Measurements from ENCODE around the gene UHRF2. TPM values are rescaled to one million over a fixed set of nuclear protein-coding genes. Genes with fewer than 3 reads are reported as not detected.

The UHRF2 gene
- total and polyA plus RNA-seq, 8 donors, result 12.8 to 30.0 (median 17.5) TPM

- no peak for TF ChIP-seq CTCF (IDR thresholded peaks at IDR 0.05)
These were observed 13.1 kb downstream of the UHRF2 start for GRCh38 chr9:6426117-6426516.

DNA sequence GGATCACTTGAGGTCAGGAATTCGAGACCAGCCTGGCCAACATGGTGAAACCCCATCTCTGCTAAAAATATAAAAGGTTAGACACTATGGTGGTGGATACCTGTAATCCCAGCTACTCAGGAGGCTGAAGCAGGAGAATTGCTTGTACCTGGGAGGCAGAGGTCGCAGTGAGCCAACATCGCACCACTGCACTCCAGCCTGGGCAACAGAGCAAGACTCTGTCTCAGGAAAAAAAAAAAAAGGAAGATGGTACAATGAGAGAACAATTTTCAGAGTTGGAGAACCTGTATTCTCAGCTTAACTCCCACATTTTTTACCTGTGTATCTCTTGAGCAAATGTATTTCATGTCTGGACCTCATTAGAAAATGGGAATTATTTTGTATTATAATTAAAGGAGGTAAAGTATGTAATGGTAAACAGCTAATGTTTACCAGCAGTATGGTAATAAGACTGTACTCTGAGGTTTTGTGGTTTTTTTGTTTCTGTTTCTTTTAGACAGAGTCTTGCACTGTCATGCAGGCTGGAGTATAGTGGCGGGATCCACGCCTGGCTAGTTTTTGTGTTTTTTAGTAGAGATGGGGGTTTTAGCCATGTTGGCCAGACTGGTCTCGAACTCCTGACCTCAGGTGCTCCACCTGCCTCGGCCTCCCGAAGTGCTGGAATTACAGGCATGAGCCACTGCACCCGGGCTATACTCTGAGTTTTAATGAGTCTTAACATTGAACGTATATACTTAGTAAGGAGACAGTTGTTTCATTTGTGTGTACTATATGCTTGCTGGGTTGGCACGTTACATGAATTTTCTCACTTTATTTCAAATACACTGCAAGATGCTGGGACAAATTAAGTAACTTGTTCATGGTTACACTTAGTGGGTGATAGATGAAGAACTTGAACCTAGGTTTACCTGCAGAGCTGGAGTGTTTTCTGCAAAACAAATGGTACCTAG is 16.2 kb downstream of the UHRF2 start:
- peak in 1 of 4 donors; percentile 38 for ATAC-seq
- no peak for FAIRE-seq
- no peak overlapping the region for H3K4me3 ChIP-seq
- intact Hi-C loops (cut with DNase I), result no loop called here
- no peaks in the 10 kb centered on the region for H3K27me3 ChIP-seq
- H3K9me3 ChIP-seq, result no peaks in the 10 kb centered on the region
- 94 to 96% methylated on average over 11 of the region's 11 CpGs for WGBS, 2 donors
- DNase-seq, result no peak
- no peak overlapping the region for H3K27ac ChIP-seq
- no peaks in the 10 kb centered on the region for H3K36me3 ChIP-seq
- H3K4me1 ChIP-seq, result peaks cover 0 to under 1% (median 0%) of the 10 kb centered on the region in 3 donors
- no peak for TF ChIP-seq CTCF (IDR thresholded peaks at IDR 0.05)

More at GRCh38 chr9:6426117-6426516, 13.1 kb downstream of the UHRF2 start:
- H3K9me3 ChIP-seq, result no peaks in the 10 kb centered on the region
- 81 to 86% methylated on average over 2 of the region's 2 CpGs for WGBS, 2 donors
- no peaks in the 10 kb centered on the region for H3K36me3 ChIP-seq
- no peaks in the 10 kb centered on the region for H3K27me3 ChIP-seq
- FAIRE-seq (no peak), ATAC-seq (no peak), DNase-seq (no peak)
- no peak overlapping the region for H3K27ac ChIP-seq
- no peak overlapping the region for H3K4me3 ChIP-seq
- H3K4me1 ChIP-seq, result peaks cover 0 to 6% (median 0%) of the 10 kb centered on the region in 3 donors
- intact Hi-C loops (cut with DNase I), result no loop called here

DNA sequence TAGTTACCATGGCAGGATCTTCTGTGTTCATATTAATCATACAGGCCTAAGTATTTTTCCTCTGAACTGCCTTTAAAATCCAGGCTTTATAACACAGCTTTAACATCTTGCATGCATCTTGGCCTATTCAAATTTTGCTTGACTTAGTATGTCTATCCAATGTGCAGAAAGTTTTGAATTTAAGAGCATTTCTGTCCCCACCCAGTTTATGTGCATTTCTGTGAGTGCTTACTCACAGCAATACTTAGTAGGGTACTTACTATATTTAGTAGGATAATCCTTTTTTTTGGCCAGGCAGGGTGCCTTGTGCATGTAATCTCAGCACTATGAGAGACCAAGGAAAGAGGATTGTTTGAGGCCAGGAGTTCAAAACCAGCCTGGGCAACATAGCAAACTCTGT is 18.0 kb downstream of the UHRF2 start:
- intact Hi-C loops (cut with DNase I), result no loop called here
- Histone ChIP-seq H3K36me3 (peaks cover 0 to 6% (median 0%) of the 10 kb centered on the region in 3 donors), H3K4me1 (no peaks in the 10 kb centered on the region), H3K27me3 (no peaks in the 10 kb centered on the region), H3K4me3 (no peak overlapping the region), H3K9me3 (no peaks in the 10 kb centered on the region), H3K27ac (no peak overlapping the region)
- ATAC-seq (no peak), FAIRE-seq (no peak), DNase-seq (no peak)
- TF ChIP-seq CTCF (IDR thresholded peaks at IDR 0.05), result no peak

GRCh38 chr9:6433410-6433809 is 20.4 kb downstream of the UHRF2 start:
- no peak for DNase-seq
- Histone ChIP-seq H3K27ac (no peak overlapping the region), H3K9me3 (no peaks in the 10 kb centered on the region), H3K36me3 (peaks cover 0 to 6% (median 0%) of the 10 kb centered on the region in 3 donors), H3K4me3 (no peak overlapping the region), H3K27me3 (no peaks in the 10 kb centered on the region), H3K4me1 (peaks cover 0 to 2% (median 0%) of the 10 kb centered on the region in 3 donors)
- no peak for TF ChIP-seq CTCF (IDR thresholded peaks at IDR 0.05)
- intact Hi-C loops (cut with DNase I), result no loop called here
- 91 to 94% methylated on average over 2 of the region's 2 CpGs for WGBS, 2 donors
- ATAC-seq, result no peak
- FAIRE-seq, result no peak
